IMR-90 (cell line): ENCODE measurements around the gene TCF12. TPM values are rescaled to one million over a fixed set of nuclear protein-coding genes. Genes with fewer than 3 reads are reported as not detected.

ENCODE experiments used
- ATAC-seq: fragments of 200-7000 bp; cut with Tn5 transposase; 2 replicates; pipeline ENCODE4 v1.9.1; 2020; ENCODE audit warnings: low read depth, mild to moderate bottlenecking, moderate library complexity
- BruUV-seq: library from RNA; stranded (reverse); fragments of 400-500 nt; replicated peaks from 2 replicates; lab custom pipeline; 2021; lab: Mats Ljungman, UMichigan
- CTCF ChIA-PET: fragments of 300-600 bp; formaldehyde crosslinking; extraction: SDS; loops from one replicate; lab custom pipeline; 2021; ENCODE audit warnings: antibody characterized with exemption; lab: Yijun Ruan, JAX
- POLR2A ChIA-PET: fragments of 300-600 bp; sonication (Branson Sonifier 250); formaldehyde crosslinking; loops from one replicate; lab custom pipeline; 2022; ENCODE audit warnings: antibody characterized with exemption; ENCODE audit not compliant: unreplicated experiment; lab: Charles Lee
- DNase-seq: peaks from one replicate; pipeline ENCODE4 v3.0.0; 2013
- H2AFZ ChIP-seq: replicated peaks from 2 replicates; pipeline ENCODE3; 2013; ENCODE audit warnings: low read length, mild to moderate bottlenecking; ENCODE audit not compliant: poor library complexity
- H2AK5ac ChIP-seq: 2 replicates; pipeline ENCODE4 v1.6.1; 2013; ENCODE audit warnings: low read depth, low read length, inconsistent platforms
- H2AK9ac ChIP-seq: replicated peaks from 2 replicates; pipeline ENCODE3; 2013; ENCODE audit warnings: mild to moderate bottlenecking, low read depth, low read length, moderate library complexity; ENCODE audit not compliant: poor library complexity
- H2BK120ac ChIP-seq: 2 replicates; pipeline ENCODE4 v1.6.1; 2013; ENCODE audit warnings: low read depth, low read length, inconsistent platforms
- H2BK15ac ChIP-seq: 3 replicates; pipeline ENCODE4 v1.6.1; 2013; ENCODE audit warnings: low read depth, low read length, inconsistent platforms
- H2BK20ac ChIP-seq: 2 replicates; pipeline ENCODE4 v1.6.1; 2013; ENCODE audit warnings: low read depth, mild to moderate bottlenecking, inconsistent platforms, low read length, moderate library complexity
- H2BK5ac ChIP-seq: 2 replicates; pipeline ENCODE4 v1.6.1; 2013; ENCODE audit warnings: mild to moderate bottlenecking, low read depth, low read length, inconsistent platforms; ENCODE audit not compliant: poor library complexity, severe bottlenecking
- H3K14ac ChIP-seq: replicated peaks from 2 replicates; pipeline ENCODE4 v1.6.1; 2013; ENCODE audit warnings: low read depth, low read length, inconsistent platforms
- H3K18ac ChIP-seq: 2 replicates; pipeline ENCODE4 v1.6.1; 2013; ENCODE audit warnings: low read depth, low read length, control low read depth
- H3K23ac ChIP-seq: 2 replicates; pipeline ENCODE4 v1.6.1; 2013; ENCODE audit warnings: low read depth, low read length, inconsistent platforms
- H3K27ac ChIP-seq: 2 replicates; pipeline ENCODE4 v1.5.1; 2013; ENCODE audit warnings: mild to moderate bottlenecking, control low read depth, low read length; ENCODE audit not compliant: insufficient read depth
- H3K27me3 ChIP-seq: 2 replicates; pipeline ENCODE4 v1.6.1; 2013; ENCODE audit warnings: low read length; ENCODE audit not compliant: control insufficient read depth, insufficient read depth
- H3K36me3 ChIP-seq: 2 replicates; pipeline ENCODE4 v1.6.1; 2013; ENCODE audit warnings: low read length, mixed read lengths; ENCODE audit not compliant: control insufficient read depth, insufficient read depth
- H3K4ac ChIP-seq: 2 replicates; pipeline ENCODE4 v1.6.1; 2013; ENCODE audit warnings: low read depth, low read length, inconsistent platforms
- H3K4me1 ChIP-seq: 2 replicates; pipeline ENCODE4 v1.6.1; 2013; ENCODE audit warnings: low read length, mixed read lengths; ENCODE audit not compliant: control insufficient read depth, insufficient read depth
- H3K4me2 ChIP-seq: 2 replicates; pipeline ENCODE4 v1.6.1; 2013; ENCODE audit warnings: low read depth, mild to moderate bottlenecking, control low read depth, low read length, moderate library complexity
- H3K4me3 ChIP-seq: 2 replicates; pipeline ENCODE4 v1.5.1; 2013; ENCODE audit warnings: low read depth, mild to moderate bottlenecking, control low read depth, low read length, moderate library complexity; ENCODE audit not compliant: insufficient read depth
- H3K56ac ChIP-seq: 2 replicates; pipeline ENCODE4 v1.6.1; 2013; ENCODE audit warnings: low read length, inconsistent platforms; ENCODE audit not compliant: insufficient read depth; ENCODE audit errors: extremely low read depth
- H3K79me1 ChIP-seq, 2 experiments: 2 replicates each; pipeline ENCODE4 v1.6.1; 2013; ENCODE audit warnings: low read length in 2 of 2, inconsistent platforms in 1 of 2, low read depth in 1 of 2
- H3K9ac ChIP-seq: 2 replicates; pipeline ENCODE4 v1.6.1; 2013; ENCODE audit warnings: low read depth, low read length, control low read depth
- H3K9me1 ChIP-seq: 2 replicates; pipeline ENCODE4 v1.6.1; 2013; ENCODE audit warnings: low read length, inconsistent platforms; ENCODE audit not compliant: insufficient read depth
- H3K9me3 ChIP-seq: 2 replicates; pipeline ENCODE4 v1.6.1; 2013; ENCODE audit warnings: low read length; ENCODE audit not compliant: control insufficient read depth, insufficient read depth
- H4K20me1 ChIP-seq: 2 replicates; pipeline ENCODE4 v1.6.1; 2013; ENCODE audit warnings: low read length, inconsistent platforms; ENCODE audit not compliant: insufficient read depth
- H4K5ac ChIP-seq: 2 replicates; pipeline ENCODE4 v1.6.1; 2013; ENCODE audit warnings: mild to moderate bottlenecking, low read depth, low read length, control low read depth
- H4K8ac ChIP-seq, 2 experiments: 2 replicates each; pipeline ENCODE4 v1.6.1; 2013; ENCODE audit warnings: low read depth in 2 of 2, low read length in 2 of 2, control low read depth in 1 of 2, inconsistent platforms in 1 of 2
- H4K91ac ChIP-seq: 2 replicates; pipeline ENCODE4 v1.6.1; 2013; ENCODE audit warnings: low read depth, low read length, inconsistent platforms; ENCODE audit not compliant: insufficient read depth
- MAFK ChIP-seq: IDR thresholded peaks from 2 replicates; pipeline ENCODE4 v1.6.1; 2012; ENCODE audit warnings: low read depth, low read length, improper control_type of control experiment
- SMC3 ChIP-seq: fragments of 150-350 bp; IDR thresholded peaks from 2 replicates; pipeline ENCODE4 v1.6.1; 2016; ENCODE audit warnings: low read depth, mild to moderate bottlenecking, antibody characterized with exemption, low read length, moderate library complexity
- WGBS, 2 experiments: methylation state at CpG; one replicate each; pipeline versions ENCODE4 v1.1.5 to v1.1.7; 2013; ENCODE audit warnings: missing lambda C conversion rate in 2 of 2; ENCODE audit not compliant: insufficient read length in 1 of 2; ENCODE audit errors: extremely low coverage in 2 of 2; 5-methylcytosine and 5-hydroxymethylcytosine counted together
- dilution Hi-C: fragments of 300-500 bp; cut with HindIII; formaldehyde crosslinking; loops from one replicate; pipeline ENCODE4 v1.14.3; 2018; ENCODE audit warnings: low sequenced_read_pairs; ENCODE audit not compliant: unreplicated experiment
- in situ Hi-C: fragments of 300-500 bp; cut with MboI; formaldehyde crosslinking; loops from 3 replicates; pipeline ENCODE4 v1.14.3; 2019; ENCODE audit warnings: low sequenced_read_pairs, inconsistent platforms, mixed read lengths
- intact Hi-C: fragments of 100-400 bp; cut with micrococcal nuclease; formaldehyde crosslinking; loops from 2 replicates; pipeline ENCODE4 v1.10.0; 2022
- polyA plus RNA-seq, 3 experiments: library from polyadenylated mRNA; depleted of rRNA; stranded (reverse); fragments of >200 nt; gene quantifications; 2 replicates each; pipeline ENCODE4 v1.2.3, GENCODE V29; 2012; ENCODE audit warnings: low replicate concordance in 1 of 3
- total RNA-seq: library from RNA; depleted of rRNA; stranded (reverse); fragments of >200 nt; gene quantifications from 2 replicates; pipeline ENCODE4 v1.2.3, GENCODE V29; 2012

Gene TCF12
- total and polyA plus RNA-seq, 2 of the 4 experiments (the other 2 are of a cell fraction): 79.4 to 160 TPM

DNA sequence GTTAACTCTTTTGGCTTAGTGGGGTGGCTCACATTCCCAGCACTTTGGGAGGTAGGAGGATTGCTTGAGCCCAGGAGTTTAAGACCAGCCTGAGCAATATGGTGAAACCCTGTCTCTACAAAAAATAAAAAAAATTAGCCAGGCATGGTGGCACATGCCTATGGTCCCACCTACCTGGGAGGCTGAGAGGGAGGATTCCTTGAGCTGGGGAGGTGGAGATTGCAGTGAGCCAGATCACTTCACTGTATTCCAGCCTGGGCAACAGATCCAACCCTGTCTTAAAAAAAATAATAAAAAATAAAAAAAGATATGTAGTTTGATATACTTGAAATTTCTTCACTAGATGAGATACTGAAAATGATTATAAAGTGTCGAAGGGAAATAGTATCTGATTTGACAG lies 178.8 kb downstream of the TCF12 start:
- CTCF ChIA-PET: interaction anchor here (0.5 to 0.6 kb wide), 2 partner anchors 214 to 398 kb away, joined by 3 to 5 read pairs; no protein-coding TSS in a partner anchor
- no peak for DNase-seq

More for the DNA sequence above, 178.8 kb downstream of the TCF12 start:
- Histone ChIP-seq H3K23ac (no peak overlapping the region), H3K36me3 (peaks cover 6% of the 10 kb centered on the region), H3K14ac (no peak overlapping the region), H4K20me1 (peaks cover 5% of the 10 kb centered on the region; the same call in 1 of the 2 replicates), H3K4me3 (no peak overlapping the region), H3K27ac (no peak overlapping the region), H2BK20ac (no peak overlapping the region), H3K18ac (no peak overlapping the region), H4K8ac (no peak overlapping the region), H3K79me1 (peaks cover 19 to 39% of the 10 kb centered on the region in 2 experiments), H3K9me1 (0 out of 2 replicates have a peak, but pooled peaks cover 4% of the 10 kb centered on the region), H3K9ac (no peak overlapping the region), H2BK120ac (no peak overlapping the region), H3K27me3 (no peaks in the 10 kb centered on the region), H3K56ac (no peak overlapping the region), H4K91ac (no peak overlapping the region), H3K9me3 (no peaks in the 10 kb centered on the region), H2BK15ac (no peak overlapping the region), H2AFZ (no peak overlapping the region), H2AK9ac (no peak overlapping the region), H2AK5ac (no peak overlapping the region), H3K4ac (no peak overlapping the region), H3K4me2 (no peak overlapping the region), H3K4me1 (peaks cover 2% of the 10 kb centered on the region; the same call in 1 of the 2 replicates), H4K5ac (no peak overlapping the region), H2BK5ac (no peak overlapping the region)
- TF ChIP-seq SMC3 (no peak), MAFK (no peak)
- ATAC-seq: no peak
- no CpG with 5 or more reads among the region's 1 CpG for WGBS, 2 experiments
- dilution Hi-C loops: no loop called here
- intact Hi-C loops: no loop called here
- POLR2A ChIA-PET: interaction anchor here (0.5 kb wide), 1 partner anchor 36 kb away, joined by 3 read pairs; no protein-coding TSS in a partner anchor
- in situ Hi-C loops: no loop called here
- no TSS peak for BruUV-seq
